ENCODE data around the gene KMT5B.

Gene KMT5B

GRCh38 chr11:68159665-68160064 lies 53.4 kb downstream of the KMT5B start (continued):
- no peak for TF ChIP-seq TRIM28 (IDR thresholded peaks at IDR 0.05; ENCODE audit: borderline replicate concordance, low read length)
- TF ChIP-seq WT1 (tag by site-specific recombination; IDR thresholded peaks at IDR 0.05): no peak
- TF ChIP-seq ZNF341 (tag by site-specific recombination; IDR thresholded peaks at IDR 0.05; ENCODE audit: low read depth): no peak
- no peak for TF ChIP-seq SCRT2 (tag by site-specific recombination; IDR thresholded peaks at IDR 0.05)
- no peak for TF ChIP-seq EGR2 (tag by site-specific recombination; IDR thresholded peaks at IDR 0.05; ENCODE audit: low read depth)
- no peak for TF ChIP-seq ZNF133 (tag by site-specific recombination; IDR thresholded peaks at IDR 0.05)
- TF ChIP-seq GFI1B (tag by site-specific recombination; IDR thresholded peaks at IDR 0.05): no peak

- no peaks in the 10 kb centered on the region for H3K4me1 ChIP-seq (ENCODE audit: control insufficient read depth, insufficient read depth, low read length)
- no peaks in the 10 kb centered on the region for H3K9me3 ChIP-seq (ENCODE audit: control insufficient read depth, insufficient read depth, low read depth, low read length)
- CTCF ChIA-PET: interaction anchor here (0.5 kb wide), 1 partner anchor 37 kb away, joined by 3 read pairs; no protein-coding TSS in a partner anchor
- no peak for TF ChIP-seq ZNF513 (tag by site-specific recombination; IDR thresholded peaks at IDR 0.05)
- no peak overlapping the region for H3K4me3 ChIP-seq (ENCODE audit: low read depth, low read length)
- POLR2A ChIA-PET: interaction anchor here (0.6 to 1.4 kb wide), 2 partner anchors 13 to 15 kb away, joined by 4 to 7 read pairs; no protein-coding TSS in a partner anchor
- H3K27ac ChIP-seq (ENCODE audit: extremely low read depth, low read depth, low read length): no peak overlapping the region
- peaks cover 0 to 20% of the 10 kb centered on the region in 2 experiments; a peak in 1 of 3 replicates for H3K36me3 ChIP-seq (ENCODE audit: control insufficient read depth in 2 of 2, insufficient read depth in 1 of 2, low read length in 2 of 2)
These were observed 53.9 kb downstream of the KMT5B start for GRCh38 chr11:68159161-68159560.

GRCh38 chr11:68158580-68158979 lies 54.5 kb downstream of the KMT5B start:
- no peak overlapping the region for H3K27ac ChIP-seq (ENCODE audit: extremely low read depth, low read depth, low read length)
- H3K36me3 ChIP-seq (ENCODE audit: control insufficient read depth in 2 of 2, insufficient read depth in 1 of 2, low read length in 2 of 2): peaks cover 0 to 16% of the 10 kb centered on the region in 2 experiments; a peak in 1 of 3 replicates
- no peak for TF ChIP-seq MYNN (tag by site-specific recombination; IDR thresholded peaks at IDR 0.05; ENCODE audit: borderline replicate concordance)
- TF ChIP-seq ZNF830 (tag by site-specific recombination; IDR thresholded peaks at IDR 0.05; ENCODE audit: low read depth): no peak
- H3K4me3 ChIP-seq (ENCODE audit: low read depth, low read length): no peak overlapping the region
- H3K9me3 ChIP-seq (ENCODE audit: control insufficient read depth, insufficient read depth, low read depth, low read length): no peaks in the 10 kb centered on the region
- POLR2A ChIA-PET: interaction anchor here (1.4 kb wide), 1 partner anchor 12 kb away, joined by 4 read pairs; no protein-coding TSS in a partner anchor
- CTCF ChIA-PET: no interaction called here
- no peaks in the 10 kb centered on the region for H3K4me1 ChIP-seq (ENCODE audit: control insufficient read depth, insufficient read depth, low read length)

GRCh38 chr11:68153742-68154141 lies 59.4 kb downstream of the KMT5B start:
- Histone ChIP-seq H3K36me3 (ENCODE audit: control insufficient read depth in 2 of 2, insufficient read depth in 1 of 2, low read length in 2 of 2) (peaks cover 0 to 11% of the 10 kb centered on the region in 2 experiments; a peak in 1 of 3 replicates), H3K27ac (ENCODE audit: extremely low read depth, low read depth, low read length) (no peak overlapping the region), H3K4me3 (ENCODE audit: low read depth, low read length) (no peak overlapping the region), H3K4me1 (ENCODE audit: control insufficient read depth, insufficient read depth, low read length) (no peaks in the 10 kb centered on the region), H3K9me3 (ENCODE audit: control insufficient read depth, insufficient read depth, low read depth, low read length) (no peaks in the 10 kb centered on the region)
- CTCF ChIA-PET: no interaction called here
- no peak for TF ChIP-seq ZNF610 (tag by site-specific recombination; IDR thresholded peaks at IDR 0.05; ENCODE audit: borderline replicate concordance)
- no peak for TF ChIP-seq ZNF843 (tag by site-specific recombination; IDR thresholded peaks at IDR 0.05)
- TF ChIP-seq KLF16 (tag by site-specific recombination; IDR thresholded peaks at IDR 0.05): no peak
- POLR2A ChIA-PET: no interaction called here

GRCh38 chr11:68150037-68150436 lies 63.1 kb downstream of the KMT5B start:
- no peaks in the 10 kb centered on the region for H3K4me1 ChIP-seq (ENCODE audit: control insufficient read depth, insufficient read depth, low read length)
- H3K4me3 ChIP-seq (ENCODE audit: low read depth, low read length): no peak overlapping the region
- H3K9me3 ChIP-seq (ENCODE audit: control insufficient read depth, insufficient read depth, low read depth, low read length): no peaks in the 10 kb centered on the region
- H3K27ac ChIP-seq (ENCODE audit: extremely low read depth, low read depth, low read length): no peak overlapping the region
- ChIA-PET POLR2A (interaction anchor here (0.7 kb wide), 1 partner anchor 63 kb away, joined by 3 read pairs; no protein-coding TSS in a partner anchor), CTCF (no interaction called here)
- H3K36me3 ChIP-seq (ENCODE audit: control insufficient read depth in 2 of 2, insufficient read depth in 1 of 2, low read length in 2 of 2): no peaks in the 10 kb centered on the region
- TF ChIP-seq ZNF248 (tag by site-specific recombination; IDR thresholded peaks at IDR 0.05): no peak
- no peak for TF ChIP-seq ZNF239 (tag by site-specific recombination; IDR thresholded peaks at IDR 0.05)
- no peak for TF ChIP-seq ZNF449 (tag by site-specific recombination; IDR thresholded peaks at IDR 0.05)
- TF ChIP-seq ZBTB44 (tag by site-specific recombination; IDR thresholded peaks at IDR 0.05): no peak
- TF ChIP-seq PRDM10 (tag by site-specific recombination; IDR thresholded peaks at IDR 0.05): no peak
- TF ChIP-seq ZNF335 (tag by site-specific recombination; conservative IDR thresholded peaks at IDR 0.05): 0 out of 2 replicates have a peak, but pooled peaks have one; percentile 32
- TF ChIP-seq ZNF133 (tag by site-specific recombination; IDR thresholded peaks at IDR 0.05): no peak

Data from HEK293 (cell line).